Measurements from ENCODE around the gene MMP25.

MMP25 gene

GRCh38 chr16:3017794-3018506 is 28.4 kb upstream of the MMP25 start, which contains the start of gene CLDN6:
CLDN6 (minus strand) TSS chr16:3018183; CDS start chr16:3016021, 2,162 bp downstream.
- no peak for DNase-seq

GRCh38 chr16:3019594-3020246 is 26.6 kb upstream of the MMP25 start:
- no peak for DNase-seq

- no peak for DNase-seq
Observed at GRCh38 chr16:3020247-3020603, 26.1 kb upstream of the MMP25 start, which contains the start of gene TNFRSF12A. TNFRSF12A (plus strand) TSS chr16:3020368; CDS start chr16:3020398, 30 bp downstream.

GRCh38 chr16:3020604-3021448 is 25.5 kb upstream of the MMP25 start:
- DNase-seq: no peak

GRCh38 chr16:3021449-3022207 is 24.7 kb upstream of the MMP25 start:
- no peak for DNase-seq

- no peak for DNase-seq
Observed at GRCh38 chr16:3022208-3022683, 24.1 kb upstream of the MMP25 start.

GRCh38 chr16:3022684-3023414 is 23.5 kb upstream of the MMP25 start:
- no peak for DNase-seq

GRCh38 chr16:3023415-3023668 is 23.0 kb upstream of the MMP25 start:
- DNase-seq: no peak

GRCh38 chr16:3023669-3024478 is 22.5 kb upstream of the MMP25 start, which contains the start of the genes HCFC1R1 and THOC6:
HCFC1R1 (minus strand) TSS chr16:3023942; CDS start chr16:3023941, 1 bp downstream.
THOC6 (plus strand) TSS chr16:3024035; CDS start chr16:3024327, 292 bp downstream.
- DNase-seq: peak; percentile 79

GRCh38 chr16:3025032-3026002 is 21.0 kb upstream of the MMP25 start:
- no peak for DNase-seq

- DNase-seq: no peak
Observed at GRCh38 chr16:3026003-3026378, 20.4 kb upstream of the MMP25 start.

- no peak for DNase-seq
Observed at GRCh38 chr16:3026609-3027488, 19.5 kb upstream of the MMP25 start.

- no peak for DNase-seq
Observed at GRCh38 chr16:3027489-3027795, 18.9 kb upstream of the MMP25 start.

GRCh38 chr16:3027983-3028715 is 18.2 kb upstream of the MMP25 start:
- DNase-seq: peak; percentile 73

GRCh38 chr16:3028716-3029319 is 17.5 kb upstream of the MMP25 start:
- DNase-seq: no peak

- no peak for DNase-seq
Observed at GRCh38 chr16:3029491-3030221, 16.7 kb upstream of the MMP25 start.

Data from NCI-H1105 (cell line).